HG02943 (cell line): Measurements from ENCODE around the gene RNF125.

Experiments
- ATAC-seq: cut with Tn5 transposase; IDR thresholded peaks from one replicate; pipeline ENCODE4 v1.9.1; 2021; ENCODE audit warnings: mild to moderate bottlenecking, low read depth, moderate library complexity; ENCODE audit not compliant: unreplicated experiment

The RNF125 gene

DNA sequence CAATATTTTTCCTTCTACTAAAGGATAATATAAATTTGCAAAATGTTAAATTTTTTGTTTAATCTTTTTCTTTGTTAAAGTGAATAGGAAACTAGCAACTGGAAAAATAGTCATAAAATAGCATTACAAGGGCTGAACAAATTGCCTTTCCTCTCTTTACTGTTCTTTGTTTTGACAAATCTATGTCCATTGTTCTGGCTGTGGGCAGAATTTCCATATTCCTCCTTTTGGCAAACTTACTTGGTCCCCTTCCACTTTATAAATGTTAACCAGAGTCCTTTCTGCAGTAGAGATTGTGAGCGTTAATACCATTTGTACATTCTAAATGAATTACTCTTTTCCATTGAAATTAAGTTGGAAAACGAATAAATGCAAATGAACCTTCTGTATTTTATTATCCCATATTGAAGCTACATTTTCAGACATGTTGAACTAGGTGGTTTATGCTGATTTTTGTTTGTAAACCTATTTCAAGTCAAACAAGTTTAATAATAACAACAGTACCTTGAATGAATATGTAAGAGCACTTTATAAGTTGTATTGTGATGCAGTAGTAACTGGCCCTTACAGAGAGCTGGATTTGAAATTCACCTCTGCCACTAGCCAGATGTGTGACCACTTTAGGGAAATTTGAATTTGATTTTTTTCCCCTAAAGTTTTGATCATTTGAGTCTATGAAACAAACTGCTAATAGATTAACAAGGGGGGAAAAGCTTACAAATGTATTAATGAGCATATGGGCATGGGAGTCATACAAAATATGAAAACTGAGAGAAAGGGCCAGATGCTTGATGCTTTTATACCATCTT lies 3.3 kb downstream of the RNF125 start:
- no peak for ATAC-seq

DNA sequence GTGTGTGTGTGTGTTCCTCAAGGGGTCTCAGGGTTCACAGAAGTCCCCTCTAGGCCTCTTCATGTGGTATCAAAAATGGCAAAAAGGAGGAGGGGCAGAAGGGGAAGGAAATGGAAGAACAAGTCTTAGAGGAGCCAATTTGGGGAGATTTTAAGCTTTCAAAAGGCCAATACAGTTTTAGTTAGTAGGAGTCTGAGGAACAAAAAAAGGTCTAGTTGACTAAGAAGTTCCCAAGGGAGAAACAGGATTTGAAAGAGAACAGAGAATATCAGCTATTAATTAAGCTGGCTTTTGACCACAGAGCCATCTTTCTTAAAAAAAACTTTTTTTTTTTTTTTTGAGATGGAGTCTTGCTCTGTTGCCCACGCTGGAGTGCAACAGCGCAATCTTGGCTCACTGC lies 7.1 kb downstream of the RNF125 start:
- no peak for ATAC-seq

DNA sequence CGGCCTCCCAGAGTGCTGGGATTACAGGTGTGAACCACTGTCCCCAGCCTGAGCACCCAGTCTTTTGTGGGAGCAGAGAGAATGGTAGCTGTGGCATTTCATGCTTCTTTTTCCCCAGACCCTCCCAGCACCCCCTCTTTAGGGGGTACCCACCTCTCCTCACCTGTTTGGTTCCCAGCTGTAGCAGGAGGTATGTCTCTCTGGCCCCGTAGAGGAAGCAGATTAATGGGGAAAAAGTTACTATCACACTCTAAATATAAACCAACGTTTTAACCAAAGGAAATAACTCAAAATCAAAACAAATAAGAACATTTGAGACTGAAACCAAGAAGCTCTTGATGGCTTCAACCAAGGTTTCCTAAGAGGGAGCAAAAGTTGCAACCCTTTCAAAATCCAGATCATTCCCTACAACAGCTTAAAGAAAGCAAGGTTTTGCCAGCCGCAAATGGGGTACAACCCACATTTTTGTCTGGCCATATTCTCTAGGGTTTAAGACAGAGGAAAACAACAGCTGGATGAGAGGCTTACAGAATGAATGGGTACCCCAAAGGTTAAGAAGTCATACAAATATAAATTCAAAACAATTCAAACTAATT lies 8.0 kb downstream of the RNF125 start:
- ATAC-seq: no peak

DNA sequence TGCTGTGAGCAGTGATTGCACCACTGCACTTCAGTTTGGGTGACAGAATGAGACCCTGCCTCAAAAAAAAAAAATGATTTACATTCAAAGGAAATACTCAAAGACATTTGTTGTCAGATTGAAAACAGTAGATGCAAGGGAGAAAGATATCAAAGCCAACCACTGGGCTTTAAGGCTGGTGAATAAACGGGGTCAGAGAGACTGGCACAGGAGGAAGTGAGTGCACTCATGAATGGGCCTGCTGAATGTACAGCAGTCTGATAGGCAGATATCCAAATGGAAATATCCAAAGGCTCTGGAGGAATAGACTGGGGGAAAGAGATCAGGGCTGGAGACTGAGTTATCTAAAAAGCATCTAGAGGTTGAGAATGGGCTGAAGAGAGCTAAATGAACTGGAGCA lies 10.9 kb downstream of the RNF125 start:
- ATAC-seq: no peak

DNA sequence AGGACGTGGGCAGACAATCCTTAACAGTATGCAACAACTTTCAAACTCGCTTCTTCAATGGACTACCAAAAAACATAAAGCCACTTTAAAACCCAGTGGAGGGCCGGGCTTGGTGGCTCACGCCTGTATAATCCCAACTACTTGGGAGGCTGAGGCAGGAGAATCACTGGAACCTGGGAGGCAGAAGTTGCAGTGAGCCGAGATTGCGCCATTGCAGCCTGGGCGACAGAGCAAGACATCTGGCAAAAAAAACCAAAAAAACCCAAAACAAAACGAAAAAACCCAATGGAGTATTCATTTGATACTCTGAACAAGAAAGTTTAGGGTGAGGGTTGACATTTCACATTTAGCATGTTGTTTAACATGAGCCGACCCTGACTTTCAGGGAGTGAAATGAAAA lies 14.0 kb downstream of the RNF125 start:
- no peak for ATAC-seq

DNA sequence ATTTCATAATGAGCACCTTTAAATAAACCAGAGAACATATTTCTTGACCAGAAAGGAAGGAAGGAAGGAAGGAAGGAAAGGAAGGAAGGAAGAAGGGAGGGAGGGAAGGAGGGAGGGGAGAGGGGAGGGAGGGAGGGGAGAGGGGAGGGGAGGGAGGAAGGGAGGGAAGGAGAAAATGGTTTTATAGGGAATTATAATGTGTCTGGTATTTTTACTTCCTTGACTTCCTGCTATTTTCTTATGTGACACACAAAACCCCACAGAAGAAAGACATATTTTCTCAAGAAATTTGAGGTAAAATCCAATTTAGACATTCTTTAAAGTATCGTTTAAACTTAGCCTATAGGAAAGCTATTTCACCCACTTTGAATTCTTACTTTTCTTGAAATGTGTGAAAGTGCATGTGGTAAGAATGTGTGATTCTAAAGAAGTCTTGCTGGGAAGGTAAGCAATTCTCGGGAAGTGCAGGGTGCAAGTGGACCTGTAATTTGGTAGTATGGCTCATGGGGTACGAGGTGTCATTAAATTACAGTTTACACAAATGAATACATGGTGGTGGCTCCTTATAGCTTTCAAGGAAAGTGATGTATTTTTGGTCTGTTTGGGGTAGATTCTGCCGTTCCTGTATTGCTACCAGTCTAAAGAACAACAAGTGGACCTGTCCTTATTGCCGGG lies 18.0 kb downstream of the RNF125 start:
- no peak for ATAC-seq

DNA sequence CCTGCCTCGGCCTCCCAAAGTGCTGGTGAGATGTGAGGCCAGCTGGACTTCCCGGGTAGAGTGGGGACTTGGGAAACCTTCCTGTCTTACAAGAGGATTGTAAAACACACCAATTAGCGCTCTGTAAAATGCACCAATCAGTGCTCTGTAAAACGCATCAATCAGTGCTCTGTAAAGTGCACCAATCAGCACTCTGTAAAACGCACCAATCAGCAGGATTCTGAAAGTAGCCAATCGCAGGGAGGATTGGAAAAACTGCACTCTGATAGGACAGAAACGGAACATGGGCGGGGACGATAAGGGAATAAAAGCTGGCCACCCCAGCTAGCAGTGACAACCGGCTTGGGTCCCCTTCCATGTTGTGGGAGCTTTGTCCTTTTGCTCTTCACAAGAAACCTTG lies 19.0 kb downstream of the RNF125 start:
- ATAC-seq: no peak

DNA sequence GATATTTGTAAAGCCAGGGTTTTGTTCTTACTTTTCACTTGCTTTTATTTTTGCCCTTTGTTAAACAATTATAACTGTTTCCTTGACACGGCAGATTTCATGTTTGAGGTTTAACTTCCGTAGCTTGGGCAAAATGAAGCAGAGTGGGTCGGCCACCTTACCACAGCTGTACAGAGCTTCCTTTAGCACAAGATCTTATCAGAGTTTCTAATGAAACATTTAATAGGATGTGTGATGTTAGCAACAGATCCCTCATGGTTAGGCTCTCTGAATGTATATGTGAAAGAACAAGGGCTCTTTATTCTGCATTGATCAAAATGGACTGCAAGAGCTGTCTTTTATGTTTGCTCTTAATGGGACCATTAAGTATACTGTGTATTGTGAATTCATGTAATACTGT lies 22.3 kb downstream of the RNF125 start:
- peak; percentile 74 for ATAC-seq

DNA sequence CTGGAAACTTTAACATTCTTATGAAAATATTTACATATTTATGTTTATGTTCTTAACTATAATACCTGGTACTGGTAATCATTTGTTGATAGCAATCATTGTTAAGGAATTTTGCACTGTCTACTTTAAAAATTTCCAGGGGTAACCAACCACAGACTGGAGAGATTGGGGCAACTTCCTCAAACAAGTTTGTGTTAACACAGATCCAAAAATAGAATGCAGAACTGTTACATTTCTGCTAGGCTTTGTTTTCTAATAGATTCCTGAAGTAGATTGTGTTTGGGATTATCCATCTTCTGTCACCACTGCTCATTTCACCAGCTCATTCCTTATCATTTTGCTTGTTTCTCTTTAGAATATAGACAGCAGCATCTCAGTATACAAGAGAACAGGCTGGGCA lies 23.7 kb downstream of the RNF125 start:
- ATAC-seq: no peak

DNA sequence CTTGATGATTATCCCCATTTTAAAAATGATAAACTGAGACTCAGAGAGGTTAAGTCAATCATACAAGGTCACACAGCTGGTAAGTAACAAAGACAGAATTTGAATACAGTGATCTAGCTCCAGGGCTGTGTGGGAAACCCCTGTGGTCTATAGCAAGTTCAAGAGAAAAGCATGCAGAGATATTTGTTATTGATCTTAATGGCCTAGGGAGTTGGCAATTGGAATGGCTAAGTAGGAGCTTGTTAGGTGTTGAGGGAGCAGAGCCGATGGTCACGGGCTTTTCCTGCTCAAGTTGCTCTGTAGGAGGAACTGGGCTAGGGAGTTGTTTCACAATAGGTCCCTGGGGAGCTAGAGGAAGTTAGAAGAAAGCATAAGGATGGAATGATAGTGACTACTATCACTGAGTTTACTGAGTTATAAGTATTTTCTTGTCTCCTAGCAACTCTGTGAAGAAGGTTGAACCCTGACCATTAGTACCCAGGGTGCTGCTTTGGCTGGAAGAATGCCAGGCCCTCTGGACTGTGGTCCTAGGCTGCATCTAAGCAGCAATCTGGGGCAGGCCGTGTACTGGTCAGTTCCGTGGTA lies 30.0 kb downstream of the RNF125 start:
- no peak for ATAC-seq

DNA sequence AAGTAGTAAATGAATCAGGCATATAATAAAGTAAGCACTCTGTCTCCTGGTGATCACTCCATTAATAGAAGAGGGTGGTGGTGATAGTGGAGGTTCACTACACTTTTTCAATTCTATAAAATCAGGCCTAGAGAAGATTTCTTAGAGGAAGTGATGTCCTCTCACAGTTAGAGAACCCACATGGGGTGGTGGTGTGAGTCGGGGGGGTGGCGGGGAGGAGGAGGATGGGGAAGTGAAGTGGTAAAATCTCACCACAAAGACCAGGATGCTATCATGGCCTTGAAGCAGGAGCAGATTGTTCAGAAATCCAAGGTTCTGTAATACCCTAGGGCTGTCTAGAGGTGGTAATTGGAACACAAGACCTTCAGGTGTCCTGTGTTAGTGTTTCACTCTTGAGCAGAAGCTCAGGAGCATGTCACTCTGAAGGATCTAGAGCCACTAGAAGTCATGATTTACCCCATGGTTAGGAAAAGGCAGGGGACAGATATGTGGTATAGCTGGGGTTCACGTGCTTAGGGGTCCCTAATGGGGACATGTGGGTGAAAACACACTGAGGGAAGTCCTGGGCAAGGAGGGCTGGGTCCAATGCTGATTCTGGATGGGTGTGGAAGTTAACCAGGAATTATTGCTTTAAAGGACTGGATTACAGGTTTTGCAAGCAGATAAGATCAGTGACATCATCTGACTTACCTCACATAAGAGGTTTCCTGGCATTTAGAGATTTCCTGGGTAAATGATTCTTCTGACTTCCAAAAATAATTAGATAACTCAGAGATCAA lies 31.0 kb downstream of the RNF125 start:
- ATAC-seq: no peak

DNA sequence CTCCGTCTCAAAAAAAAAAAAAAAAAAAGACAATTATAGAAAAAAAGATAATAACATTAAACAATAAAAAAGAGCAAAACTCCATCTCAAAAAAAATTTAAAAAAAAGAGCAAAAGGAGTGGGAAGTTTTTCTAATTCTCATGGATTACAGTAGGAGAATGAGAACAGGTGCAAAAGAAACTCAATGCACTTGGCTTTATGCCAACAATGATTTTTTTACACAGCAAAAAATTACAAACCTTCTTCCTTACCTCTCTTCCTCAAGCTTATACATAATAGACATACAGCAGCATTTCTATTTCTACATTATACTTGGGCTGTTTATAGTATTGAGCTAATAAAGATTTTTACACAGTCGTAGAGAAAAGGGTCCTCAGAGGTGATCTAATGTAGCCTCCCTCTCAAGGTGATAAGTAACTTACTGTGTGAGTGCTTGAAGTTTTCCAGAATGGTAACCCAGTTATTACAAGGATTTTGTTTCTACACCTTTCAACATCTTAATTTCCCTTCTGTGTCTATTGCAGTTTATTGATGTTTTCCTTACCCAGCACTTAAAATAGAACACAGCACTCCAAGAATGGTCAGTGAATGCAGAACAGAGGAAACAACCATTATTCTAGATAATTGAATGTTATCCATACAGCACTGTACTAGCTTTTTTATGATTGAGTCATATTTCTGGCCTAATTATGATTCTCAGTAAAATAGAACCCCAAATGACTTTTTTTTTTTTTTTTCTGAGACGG lies 38.2 kb downstream of the RNF125 start:
- no peak for ATAC-seq

DNA sequence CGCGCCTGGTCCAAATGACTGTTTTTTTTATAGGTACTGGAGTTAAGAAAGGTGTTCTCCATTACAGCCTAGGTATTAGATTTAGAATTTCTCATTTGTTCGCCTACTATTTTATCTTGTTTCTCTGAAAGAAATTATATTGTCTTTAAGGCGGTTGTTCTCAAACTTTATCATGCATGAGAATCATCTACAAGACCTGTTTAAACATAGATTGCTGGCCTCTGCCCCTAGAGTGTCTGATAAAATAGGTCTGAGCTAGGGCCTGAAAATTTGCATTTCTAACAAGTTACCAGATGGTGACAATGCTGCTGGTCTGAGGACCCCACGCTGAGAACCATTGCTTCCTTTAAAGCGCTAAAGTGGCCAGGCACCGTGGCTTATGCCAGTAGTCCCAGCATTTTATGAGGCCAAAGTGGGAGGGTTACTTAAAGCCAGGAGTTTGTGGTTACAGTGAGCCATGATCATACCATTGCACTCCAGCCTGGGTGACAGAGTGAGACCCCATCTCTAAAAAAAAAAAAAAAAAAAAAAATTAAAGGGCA lies 39.1 kb downstream of the RNF125 start:
- no peak for ATAC-seq

DNA sequence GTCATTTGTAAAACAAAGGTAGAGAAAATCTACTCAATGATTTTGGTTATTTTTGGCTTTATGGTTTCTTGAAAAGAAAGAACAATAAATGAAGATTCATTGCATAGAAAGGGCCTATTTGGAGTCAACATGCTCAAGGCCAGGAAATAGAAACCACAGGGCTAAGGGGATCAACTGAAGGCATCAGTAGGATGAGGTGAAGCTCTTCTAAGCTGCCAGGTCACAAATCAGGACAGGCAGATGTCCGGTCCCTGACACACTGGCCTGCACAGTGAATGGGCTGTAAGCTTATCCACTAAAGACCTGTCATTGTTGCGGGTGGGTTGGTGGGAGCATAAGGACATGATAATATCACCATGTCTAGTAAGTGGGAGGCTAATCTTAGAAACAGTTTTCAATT lies 41.4 kb downstream of the RNF125 start:
- no peak for ATAC-seq

DNA sequence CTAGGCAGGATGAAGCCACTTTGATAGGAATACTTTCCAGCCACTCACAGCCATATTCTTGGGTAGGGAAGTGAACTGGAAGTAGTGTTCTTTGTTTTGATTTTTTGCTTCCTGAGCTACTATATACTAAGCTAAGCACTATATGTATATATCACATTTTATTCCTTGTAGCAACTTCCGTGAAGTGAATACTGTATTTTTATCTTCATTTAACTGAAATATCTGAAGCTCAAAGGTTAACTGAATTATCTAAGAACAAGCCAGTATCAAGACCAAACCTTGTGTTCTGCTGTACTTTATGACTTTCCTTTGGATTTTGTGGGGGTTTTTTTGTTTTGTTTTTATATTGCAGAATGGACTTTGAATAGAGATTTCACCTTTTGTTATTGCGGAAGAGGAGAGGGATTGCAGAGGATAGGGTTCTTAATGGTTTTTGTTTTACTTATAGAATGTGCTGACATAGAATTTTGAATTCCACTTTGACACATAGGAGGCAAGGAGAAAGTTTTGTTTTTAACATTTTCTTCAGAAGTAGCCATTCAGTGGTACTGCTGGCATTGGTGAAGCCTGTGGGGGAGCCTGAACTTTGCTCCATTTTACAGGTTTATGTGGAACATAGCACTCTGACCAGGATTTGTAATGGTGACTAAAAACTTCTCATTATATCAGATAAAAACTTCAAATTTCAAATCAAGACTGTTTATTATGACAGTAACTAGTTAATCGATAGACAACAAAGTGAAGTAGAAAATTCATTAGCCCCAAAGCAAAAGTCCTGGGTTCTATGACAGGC lies 48.9 kb downstream of the RNF125 start:
- ATAC-seq: no peak

DNA sequence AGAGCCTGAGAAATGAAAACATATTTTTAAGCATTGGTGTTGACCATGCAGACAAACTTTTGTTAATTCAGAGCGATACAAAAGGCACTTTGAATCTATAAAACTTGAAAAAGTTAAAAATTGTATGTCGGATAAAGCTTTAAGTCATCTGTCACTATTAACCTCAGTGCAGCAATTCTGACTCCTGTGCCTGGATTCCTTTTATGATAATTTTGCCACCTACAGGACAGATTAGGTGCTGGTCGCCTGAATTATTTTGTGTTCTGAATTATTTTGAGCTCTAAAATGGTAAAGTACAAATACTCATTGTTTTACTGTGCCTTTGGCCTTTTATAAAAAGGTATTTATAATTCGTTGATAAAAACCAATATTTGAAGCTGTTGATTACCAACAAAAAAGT lies 53.7 kb downstream of the RNF125 start:
- no peak for ATAC-seq

DNA sequence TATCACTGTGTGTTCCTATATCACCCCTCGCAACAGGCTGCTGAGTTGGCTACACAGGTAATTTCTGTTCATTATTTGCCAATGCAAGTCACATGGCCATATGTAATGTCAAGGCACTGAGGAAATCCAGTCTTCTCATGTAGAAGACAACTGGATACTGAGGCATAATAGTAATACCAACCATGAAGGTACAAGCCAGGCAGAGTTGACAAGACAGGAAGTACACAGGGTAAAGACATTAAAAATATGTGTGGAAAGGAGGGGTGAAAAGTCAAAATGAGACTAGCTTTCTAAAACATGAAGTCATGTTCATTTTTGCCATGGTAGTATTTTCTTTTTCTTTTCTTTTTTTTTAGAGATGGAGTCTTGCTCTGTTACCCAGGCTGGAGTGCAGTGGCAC lies 55.6 kb downstream of the RNF125 start:
- no peak for ATAC-seq

DNA sequence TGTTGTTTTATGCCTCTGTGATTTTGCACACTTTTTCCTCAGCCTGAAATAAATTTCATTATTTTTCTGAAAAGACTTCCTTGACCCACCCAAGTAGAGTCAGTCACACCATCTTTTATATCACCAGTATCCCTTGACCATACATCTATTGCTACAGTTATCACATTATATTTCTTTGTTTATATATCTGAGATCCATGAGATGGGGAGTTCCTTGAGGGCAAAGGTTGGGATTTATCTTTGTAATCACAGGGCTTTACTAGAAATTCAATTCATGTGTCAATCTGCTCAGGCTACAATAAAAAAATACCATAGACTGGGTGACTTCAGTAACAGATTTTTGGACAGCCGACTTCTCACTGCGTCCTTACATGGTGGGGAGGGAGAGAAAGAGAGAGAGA lies 60.2 kb downstream of the RNF125 start:
- ATAC-seq: no peak

DNA sequence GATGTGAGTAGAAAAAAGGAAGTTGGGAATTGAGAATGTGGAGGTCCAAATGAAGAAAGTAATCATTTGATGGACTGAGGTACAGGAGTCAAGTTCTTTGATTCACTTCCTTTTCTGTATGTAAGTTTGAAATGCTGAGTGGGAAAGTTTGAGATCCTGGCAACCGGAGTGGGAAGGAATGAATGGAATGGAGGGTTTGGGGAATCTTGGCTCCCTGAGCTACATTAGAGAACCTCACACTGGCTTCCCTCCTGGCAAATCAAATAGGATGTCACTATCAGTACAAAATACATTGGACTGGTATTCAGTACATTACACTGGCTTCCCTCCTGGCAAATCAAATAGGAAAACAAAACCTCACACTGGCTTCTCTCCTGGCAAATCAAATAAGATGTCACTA lies 63.3 kb downstream of the RNF125 start:
- ATAC-seq: no peak
